Activated naive CD8-positive, alpha-beta T cell treated with anti-CD3 and anti-CD28 coated beads for 36 hours (primary cell): ENCODE results near the gene OVCA2. TPM values are rescaled to one million over a fixed set of nuclear protein-coding genes. Genes with fewer than 3 reads are reported as not detected.

ENCODE experiments used
- DNase-seq: peaks from one replicate; pipeline ENCODE4 v3.0.0; 2021
- H3K27ac Mint-ChIP-seq: one replicate; pipeline ENCODE4 v1.8.0; 2022; ENCODE audit warnings: mild to moderate bottlenecking, moderate library complexity, mixed read lengths
- H3K27me3 Mint-ChIP-seq: one replicate; pipeline ENCODE4 v1.8.0; 2022; ENCODE audit warnings: mild to moderate bottlenecking, mixed read lengths
- H3K36me3 Mint-ChIP-seq: one replicate; pipeline ENCODE4 v1.8.0; 2021; ENCODE audit warnings: mild to moderate bottlenecking, mixed read lengths
- H3K4me1 Mint-ChIP-seq: one replicate; pipeline ENCODE4 v1.8.0; 2021; ENCODE audit warnings: mixed read lengths
- H3K4me3 Mint-ChIP-seq: one replicate; pipeline ENCODE4 v1.8.0; 2022; ENCODE audit warnings: mild to moderate bottlenecking, moderate library complexity, mixed read lengths
- H3K9me3 Mint-ChIP-seq: one replicate; pipeline ENCODE4 v1.8.0; 2022; ENCODE audit warnings: mixed read lengths
- total RNA-seq, 2 experiments: library from RNA; stranded (reverse); gene quantifications; one replicate each; pipeline ENCODE4 v1.2.3, GENCODE V29; 2021

Gene OVCA2
- total RNA-seq, 2 experiments from 2014 or later = 38.4 to 39.0 TPM

DNA sequence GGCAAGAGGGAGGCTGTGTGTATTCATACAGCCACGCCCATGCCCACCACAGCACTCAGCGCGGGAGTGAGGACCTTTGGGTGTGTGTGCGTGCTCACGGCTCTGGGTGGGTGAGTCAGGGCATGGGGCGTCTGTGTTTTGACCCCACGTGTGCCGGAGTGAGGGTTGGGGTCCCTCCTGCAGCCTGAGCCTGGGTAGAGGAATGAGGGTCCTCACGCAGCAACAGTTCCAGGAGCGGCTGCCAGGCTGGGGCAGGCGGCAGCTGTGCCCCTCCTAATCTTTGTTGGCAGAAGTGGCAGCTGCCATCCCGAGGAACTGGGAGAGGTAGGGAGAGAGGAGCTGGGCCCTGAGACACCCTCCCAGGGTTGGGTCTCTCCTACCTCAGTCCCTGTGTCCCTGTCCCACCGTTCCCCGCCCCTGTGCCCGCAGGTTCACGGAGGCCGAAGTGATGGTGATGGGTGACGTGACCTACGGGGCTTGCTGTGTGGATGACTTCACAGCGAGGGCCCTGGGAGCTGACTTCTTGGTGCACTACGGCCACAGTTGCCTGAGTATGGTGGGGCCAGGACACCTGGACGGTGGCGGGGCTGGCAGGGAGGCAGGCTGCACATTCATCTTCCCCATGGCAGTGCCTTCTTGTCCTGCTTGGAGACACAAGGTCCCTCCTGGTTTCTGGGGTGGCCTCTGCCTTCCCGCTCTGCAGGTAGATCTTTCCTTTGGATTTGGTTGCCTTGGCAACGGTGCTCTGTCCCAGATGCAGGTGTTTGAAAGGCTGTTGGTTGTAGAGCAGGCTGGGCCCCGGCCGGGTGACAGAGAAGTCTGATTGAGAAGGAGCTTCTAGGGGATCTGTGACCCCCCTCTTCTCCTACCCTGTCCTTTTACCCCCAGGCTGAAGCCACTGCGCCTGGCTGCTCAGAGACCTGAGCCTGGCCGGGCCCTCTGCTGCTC is 6.0 kb upstream of the OVCA2 start:
- no peak for DNase-seq
- H3K4me3 Mint-ChIP-seq = no peak overlapping the region
- H3K27ac Mint-ChIP-seq = no peak overlapping the region
- H3K9me3 Mint-ChIP-seq = no peaks in the 10 kb centered on the region
- peaks cover 6% of the 10 kb centered on the region for H3K36me3 Mint-ChIP-seq
- H3K27me3 Mint-ChIP-seq = no peaks in the 10 kb centered on the region
- peaks cover 16% of the 10 kb centered on the region for H3K4me1 Mint-ChIP-seq

DNA sequence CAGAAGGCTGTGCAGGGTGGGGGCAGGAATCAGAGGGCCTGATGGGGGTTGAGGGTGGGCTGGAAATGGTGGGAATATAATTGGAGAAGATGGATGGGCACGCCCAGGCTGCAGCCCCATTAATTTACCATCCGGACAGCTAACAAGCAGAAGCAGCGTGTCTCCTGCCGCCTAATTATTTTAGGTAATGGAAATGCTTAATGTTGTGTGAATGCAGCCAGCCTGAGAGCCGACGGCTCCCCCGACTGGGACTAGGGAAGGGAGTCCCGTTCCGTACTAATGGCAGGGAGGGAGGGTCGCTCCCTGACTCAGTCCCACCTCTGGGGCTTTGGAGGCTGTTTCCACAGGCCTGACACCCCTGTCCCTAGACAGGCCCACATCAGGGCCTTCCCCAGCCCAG is 4.7 kb upstream of the OVCA2 start:
- Mint-ChIP-seq H3K27me3 (no peaks in the 10 kb centered on the region), H3K27ac (no peak overlapping the region), H3K4me3 (no peak overlapping the region), H3K9me3 (no peaks in the 10 kb centered on the region), H3K36me3 (peaks cover 10% of the 10 kb centered on the region), H3K4me1 (peaks cover 8% of the 10 kb centered on the region)
- DNase-seq = no peak

DNA sequence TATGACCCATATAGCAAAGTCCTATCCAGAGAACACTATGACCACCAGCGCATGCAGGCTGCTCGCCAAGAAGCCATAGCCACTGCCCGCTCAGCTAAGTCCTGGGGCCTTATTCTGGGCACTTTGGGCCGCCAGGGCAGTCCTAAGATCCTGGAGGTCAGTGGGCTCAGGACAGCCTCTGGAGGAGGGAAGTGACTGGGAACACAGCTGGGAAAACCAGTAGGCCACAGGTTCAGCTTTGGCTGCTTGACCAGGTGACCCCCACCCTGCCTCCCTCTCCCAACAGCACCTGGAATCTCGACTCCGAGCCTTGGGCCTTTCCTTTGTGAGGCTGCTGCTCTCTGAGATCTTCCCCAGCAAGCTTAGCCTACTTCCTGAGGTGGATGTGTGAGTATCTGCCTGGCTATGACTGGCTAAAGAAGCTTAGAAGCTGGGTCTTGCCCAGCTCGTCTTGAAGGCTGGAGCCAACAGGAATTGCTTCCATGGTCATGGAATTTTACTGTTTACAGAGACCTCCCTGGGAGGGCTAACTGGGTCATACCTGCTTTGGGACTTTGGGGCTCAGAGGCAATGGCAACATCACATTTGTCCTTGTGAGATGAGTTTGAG is 1.5 kb upstream of the OVCA2 start:
- Mint-ChIP-seq H3K36me3 (peaks cover 23% of the 10 kb centered on the region), H3K27me3 (no peaks in the 10 kb centered on the region), H3K27ac (no peak overlapping the region), H3K4me1 (peaks cover 15% of the 10 kb centered on the region), H3K9me3 (no peaks in the 10 kb centered on the region), H3K4me3 (no peak overlapping the region)
- DNase-seq = no peak

DNA sequence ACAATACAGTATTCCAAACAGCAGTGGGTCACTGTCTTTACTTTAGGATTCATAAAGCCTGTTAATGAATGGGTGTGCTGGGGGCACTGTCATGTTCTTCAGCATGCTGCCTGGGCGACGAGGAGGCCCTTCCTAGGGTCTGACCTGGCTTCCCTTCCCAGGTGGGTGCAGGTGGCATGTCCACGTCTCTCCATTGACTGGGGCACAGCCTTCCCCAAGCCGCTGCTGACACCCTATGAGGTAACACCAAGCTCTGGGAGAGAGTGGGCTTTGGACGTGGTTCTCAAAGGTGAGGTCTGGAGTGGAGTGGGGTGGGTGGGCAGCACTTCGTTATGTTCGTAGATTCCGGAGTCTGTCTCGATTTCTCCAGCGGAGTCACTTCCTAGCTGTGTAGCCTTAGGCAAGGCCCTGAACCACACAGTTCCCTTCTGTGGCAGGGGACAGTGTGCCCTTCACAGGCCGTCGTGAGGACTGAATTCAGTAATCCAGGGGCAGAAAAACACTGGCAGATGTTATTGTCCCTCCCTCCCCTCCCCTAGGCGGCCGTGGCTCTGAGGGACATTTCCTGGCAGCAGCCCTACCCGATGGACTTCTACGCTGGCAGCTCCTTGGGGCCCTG is 771 bp upstream of the OVCA2 start:
- H3K4me1 Mint-ChIP-seq = peaks cover 15% of the 10 kb centered on the region
- no peak overlapping the region for H3K27ac Mint-ChIP-seq
- H3K9me3 Mint-ChIP-seq = no peaks in the 10 kb centered on the region
- no peaks in the 10 kb centered on the region for H3K27me3 Mint-ChIP-seq
- peak overlapping the region; percentile 90 for H3K4me3 Mint-ChIP-seq
- H3K36me3 Mint-ChIP-seq = peaks cover 23% of the 10 kb centered on the region
- no peak for DNase-seq

DNA sequence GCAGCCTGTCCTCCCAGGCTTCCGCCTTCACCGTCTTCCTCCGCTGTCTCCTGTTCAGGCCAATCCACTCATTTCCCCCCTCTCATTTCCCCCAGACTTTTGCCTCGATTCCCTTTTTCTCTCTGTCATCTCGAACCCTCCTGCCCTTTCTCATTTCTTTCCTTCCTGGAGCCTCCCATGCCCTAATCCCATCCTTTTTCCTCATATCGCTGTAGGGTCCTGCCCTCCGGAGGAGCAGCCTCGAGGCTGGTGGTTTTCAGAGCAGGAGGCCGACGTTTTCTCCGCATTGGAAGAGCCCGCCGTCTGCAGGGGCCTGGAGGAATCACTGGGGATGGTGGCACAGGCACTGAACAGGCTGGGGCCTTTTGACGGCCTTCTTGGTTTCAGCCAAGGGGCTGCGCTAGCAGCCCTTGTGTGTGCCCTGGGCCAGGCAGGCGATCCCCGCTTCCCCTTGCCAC is 597 bp downstream of the OVCA2 start:
- Mint-ChIP-seq H3K27ac (peak overlapping the region; percentile 91), H3K36me3 (peaks cover 20% of the 10 kb centered on the region), H3K27me3 (no peaks in the 10 kb centered on the region), H3K4me3 (peak overlapping the region; percentile 90), H3K4me1 (peaks cover 15% of the 10 kb centered on the region), H3K9me3 (no peaks in the 10 kb centered on the region)
- DNase-seq = no peak

DNA sequence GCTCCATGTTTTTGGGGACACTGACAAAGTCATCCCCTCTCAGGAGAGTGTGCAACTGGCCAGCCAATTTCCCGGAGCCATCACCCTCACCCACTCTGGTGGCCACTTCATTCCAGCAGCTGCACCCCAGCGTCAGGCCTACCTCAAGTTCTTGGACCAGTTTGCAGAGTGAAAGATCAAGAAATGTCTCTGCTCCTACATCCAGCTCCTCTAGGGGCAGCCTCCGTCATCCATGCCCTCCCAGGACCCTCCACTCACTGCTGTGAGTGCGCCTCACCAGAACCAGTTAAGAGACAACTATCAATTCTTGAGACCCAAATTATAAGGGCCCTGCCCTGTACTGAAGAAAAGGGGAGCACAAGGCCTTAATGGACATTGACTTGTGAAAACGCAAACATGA is 1.1 kb downstream of the OVCA2 start:
- Mint-ChIP-seq H3K4me1 (peaks cover 15% of the 10 kb centered on the region), H3K27me3 (no peaks in the 10 kb centered on the region)

DNA sequence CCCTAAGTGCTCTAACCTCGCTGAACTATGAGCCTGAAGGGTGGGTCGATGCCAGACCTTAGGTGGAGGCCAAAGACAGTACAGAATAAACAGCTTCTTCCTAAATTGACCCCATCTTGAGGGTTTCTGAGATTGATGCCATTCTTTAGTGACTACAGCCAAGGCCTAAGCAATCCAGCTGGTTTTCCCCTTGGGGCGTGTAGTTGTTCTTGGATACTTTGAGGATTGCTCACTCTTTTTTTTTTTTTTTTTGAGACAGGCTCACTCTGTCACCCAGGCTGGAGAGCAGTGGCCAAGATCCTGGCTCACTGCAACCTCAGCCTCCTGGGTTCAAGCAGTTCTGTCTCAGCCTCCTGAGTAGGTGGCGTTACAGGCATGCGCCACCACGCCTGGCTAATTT is 2.0 kb downstream of the OVCA2 start:
- H3K36me3 Mint-ChIP-seq = peaks cover 17% of the 10 kb centered on the region
- no peak for DNase-seq

More for the DNA sequence above, 1.1 kb downstream of the OVCA2 start:
- Mint-ChIP-seq H3K9me3 (no peaks in the 10 kb centered on the region), H3K27ac (peak overlapping the region; percentile 91), H3K36me3 (peaks cover 20% of the 10 kb centered on the region), H3K4me3 (peak overlapping the region; percentile 90)
- no peak for DNase-seq

DNA sequence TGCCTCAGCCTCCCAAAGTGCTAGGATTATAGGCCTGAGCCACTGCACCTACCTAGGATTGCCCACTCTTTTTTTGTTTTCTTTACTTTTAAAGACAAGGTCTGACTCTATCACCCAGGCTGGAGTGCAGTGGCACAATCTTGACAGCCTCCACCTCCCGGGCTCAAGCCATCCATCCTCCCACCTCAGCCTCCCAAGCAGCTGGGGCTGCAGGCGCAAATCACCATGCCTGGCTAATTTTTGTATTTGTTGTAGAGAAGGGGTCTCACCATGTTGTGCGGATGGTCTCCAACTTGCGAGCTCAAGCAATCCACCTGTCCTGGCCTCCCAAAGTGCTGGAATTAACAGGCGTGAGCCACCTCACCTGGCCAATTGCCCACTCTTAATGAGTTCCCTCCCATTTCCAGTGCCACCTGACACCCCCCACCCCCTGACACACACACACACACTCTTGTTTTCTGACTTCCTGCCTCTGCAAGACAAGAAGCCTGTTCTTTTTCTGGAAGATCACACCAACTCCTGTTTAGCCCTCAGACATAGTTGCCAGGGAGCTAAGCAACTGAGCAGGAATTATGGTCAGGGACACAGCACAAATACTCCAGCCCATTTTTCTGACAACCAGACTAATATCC is 2.6 kb downstream of the OVCA2 start:
- no peak for DNase-seq
- Mint-ChIP-seq H3K4me3 (no peak overlapping the region), H3K27ac (peak overlapping the region; percentile 3), H3K36me3 (peaks cover 17% of the 10 kb centered on the region), H3K4me1 (peaks cover 26% of the 10 kb centered on the region), H3K9me3 (no peaks in the 10 kb centered on the region), H3K27me3 (peaks cover 12% of the 10 kb centered on the region)

More for the DNA sequence above, 2.0 kb downstream of the OVCA2 start:
- peak overlapping the region; percentile 91 for H3K27ac Mint-ChIP-seq
- peak overlapping the region; percentile 90 for H3K4me3 Mint-ChIP-seq
- peaks cover 20% of the 10 kb centered on the region for H3K4me1 Mint-ChIP-seq
- no peaks in the 10 kb centered on the region for H3K9me3 Mint-ChIP-seq
- H3K27me3 Mint-ChIP-seq = peaks cover 6% of the 10 kb centered on the region

DNA sequence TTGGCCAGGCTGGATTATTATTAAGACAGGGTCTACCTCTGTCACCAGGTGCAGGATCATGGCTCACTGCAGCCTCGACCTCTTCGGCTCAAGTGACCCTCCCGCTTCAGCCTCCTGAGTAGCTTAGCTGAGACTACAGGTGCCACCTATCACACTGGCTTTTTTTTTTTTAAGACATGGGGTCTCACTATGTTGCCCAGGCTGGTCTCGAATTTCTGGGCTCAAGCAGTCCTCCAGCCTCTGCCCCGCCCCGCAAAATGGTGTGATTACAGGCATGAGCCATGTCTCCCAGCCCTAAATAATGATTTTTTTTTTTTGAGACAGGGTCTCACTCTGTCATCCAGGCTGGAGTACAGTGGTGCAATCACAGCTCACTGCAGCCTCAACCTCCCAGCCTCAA is 5.8 kb downstream of the OVCA2 start:
- H3K9me3 Mint-ChIP-seq = no peaks in the 10 kb centered on the region
- no peak for DNase-seq
- H3K4me1 Mint-ChIP-seq = peaks cover 33% of the 10 kb centered on the region
- H3K4me3 Mint-ChIP-seq = no peak overlapping the region
- H3K36me3 Mint-ChIP-seq = peaks cover 10% of the 10 kb centered on the region
- H3K27ac Mint-ChIP-seq = no peak overlapping the region
- peaks cover 21% of the 10 kb centered on the region for H3K27me3 Mint-ChIP-seq

DNA sequence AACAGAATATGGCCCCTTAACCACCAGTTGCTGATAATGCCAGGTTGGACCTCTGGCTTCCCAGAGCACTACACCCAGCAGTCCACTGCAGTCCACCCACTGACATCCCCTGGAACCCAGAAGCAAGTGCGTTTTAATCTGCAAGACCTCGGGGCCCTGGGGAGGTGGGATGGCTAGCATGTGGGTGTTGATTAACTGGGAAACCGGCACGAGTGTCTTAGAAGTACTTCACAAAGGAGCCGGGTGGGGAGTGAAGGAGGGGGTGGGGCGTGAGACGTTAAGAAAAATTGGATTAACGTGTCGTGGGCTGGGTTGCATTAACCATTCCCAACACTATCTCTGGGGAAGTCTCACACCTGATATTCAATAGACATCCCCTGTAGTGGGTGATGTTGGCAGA is 7.0 kb downstream of the OVCA2 start:
- no peak for DNase-seq
- Mint-ChIP-seq H3K9me3 (no peaks in the 10 kb centered on the region), H3K27ac (no peak overlapping the region), H3K4me3 (peak overlapping the region; percentile 73), H3K36me3 (no peaks in the 10 kb centered on the region), H3K4me1 (peaks cover 28% of the 10 kb centered on the region), H3K27me3 (peaks cover 26% of the 10 kb centered on the region)

DNA sequence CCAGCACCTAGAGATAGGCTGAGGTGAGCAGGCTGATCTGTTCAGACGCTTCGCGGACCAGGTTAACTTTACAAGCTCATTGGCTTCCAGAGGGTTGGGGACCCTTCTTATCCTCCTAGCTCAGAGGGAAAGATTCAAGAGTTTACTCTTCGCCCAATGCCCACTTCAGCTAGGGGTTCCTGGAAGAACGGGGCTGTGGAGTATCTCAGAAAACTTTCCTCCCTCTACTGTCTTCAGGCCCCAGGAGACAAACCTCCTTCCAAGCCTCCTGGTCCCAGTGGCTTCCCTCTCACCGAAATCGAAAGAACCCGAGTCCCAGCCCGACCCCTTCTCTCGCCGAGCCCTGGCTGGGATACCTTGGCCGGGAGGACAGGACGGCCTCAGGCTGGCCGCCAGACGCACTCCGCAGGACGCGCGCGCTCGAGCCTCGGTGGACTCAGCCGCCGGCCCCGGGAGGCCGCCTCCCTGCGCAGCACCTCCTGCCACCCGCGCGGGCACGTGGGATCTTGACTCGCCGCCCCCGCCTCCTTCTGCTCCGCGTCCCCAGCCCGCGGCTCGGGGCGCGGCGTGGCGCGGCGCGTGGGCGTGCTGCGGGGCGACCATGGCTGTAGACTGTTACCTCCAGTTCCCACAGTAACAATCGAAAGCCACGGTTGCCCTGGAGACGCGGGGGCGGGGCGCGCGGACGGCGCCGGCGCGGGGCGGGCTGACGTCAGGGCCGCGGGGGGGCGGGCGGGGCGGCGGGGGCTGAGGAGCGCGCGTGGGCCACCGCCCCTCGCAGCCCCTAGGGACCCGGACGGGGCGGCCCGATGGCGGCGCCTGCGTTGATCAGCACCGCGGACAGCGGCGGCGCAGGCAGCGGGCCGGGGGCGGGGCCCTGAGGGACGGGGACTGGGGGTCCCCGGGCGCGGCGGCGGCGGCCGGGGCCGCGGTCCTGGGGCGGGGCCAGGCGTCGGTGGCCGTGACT is 7.8 kb downstream of the OVCA2 start:
- Mint-ChIP-seq H3K36me3 (no peaks in the 10 kb centered on the region), H3K4me3 (peak overlapping the region; percentile 73), H3K27me3 (peaks cover 26% of the 10 kb centered on the region), H3K4me1 (peaks cover 26% of the 10 kb centered on the region), H3K27ac (no peak overlapping the region), H3K9me3 (no peaks in the 10 kb centered on the region)
- DNase-seq = peak; percentile 88

DNA sequence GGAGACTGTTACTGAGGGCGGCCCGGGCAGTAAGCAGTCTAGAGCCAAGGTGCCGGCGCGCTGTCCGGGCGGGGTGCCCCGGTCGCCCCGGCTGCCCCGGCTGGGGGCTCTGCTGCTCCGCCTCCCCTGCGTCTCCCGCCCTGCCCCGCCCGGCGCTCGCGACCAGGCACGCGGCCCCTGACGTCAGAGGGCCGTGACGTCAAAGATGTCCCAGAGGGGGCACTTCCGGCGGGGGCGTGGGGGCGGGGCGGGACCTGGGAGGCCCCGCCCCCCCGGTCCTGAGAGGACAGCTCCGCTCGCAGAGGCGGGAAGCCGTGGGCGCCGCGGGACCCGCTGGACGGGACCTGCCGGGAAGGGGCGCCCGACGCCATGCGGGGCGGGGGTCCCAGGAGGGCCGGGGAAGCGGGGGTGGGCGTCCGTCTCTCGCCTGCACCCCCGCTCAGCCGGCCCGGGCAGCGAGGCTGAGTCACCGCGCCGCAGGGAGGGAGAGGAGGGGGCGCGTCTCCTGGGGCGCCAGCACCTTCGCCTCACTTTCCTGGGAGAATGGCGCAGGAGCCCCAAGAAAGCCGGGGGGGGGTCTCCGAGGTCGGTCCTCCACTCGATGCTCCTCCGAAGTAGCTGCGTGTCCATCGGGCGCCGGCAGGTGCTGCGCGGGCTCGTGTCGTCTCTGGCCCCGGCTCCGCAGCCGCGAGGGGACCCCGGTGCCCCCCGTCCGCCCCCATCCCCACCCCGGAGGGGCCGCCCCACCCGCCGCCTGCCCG is 8.7 kb downstream of the OVCA2 start:
- peaks cover 26% of the 10 kb centered on the region for H3K27me3 Mint-ChIP-seq
- H3K36me3 Mint-ChIP-seq = no peaks in the 10 kb centered on the region
- H3K9me3 Mint-ChIP-seq = no peaks in the 10 kb centered on the region
- H3K4me3 Mint-ChIP-seq = no peak overlapping the region
- peak; percentile 79 for DNase-seq
- H3K4me1 Mint-ChIP-seq = peaks cover 24% of the 10 kb centered on the region
- H3K27ac Mint-ChIP-seq = no peak overlapping the region

DNA sequence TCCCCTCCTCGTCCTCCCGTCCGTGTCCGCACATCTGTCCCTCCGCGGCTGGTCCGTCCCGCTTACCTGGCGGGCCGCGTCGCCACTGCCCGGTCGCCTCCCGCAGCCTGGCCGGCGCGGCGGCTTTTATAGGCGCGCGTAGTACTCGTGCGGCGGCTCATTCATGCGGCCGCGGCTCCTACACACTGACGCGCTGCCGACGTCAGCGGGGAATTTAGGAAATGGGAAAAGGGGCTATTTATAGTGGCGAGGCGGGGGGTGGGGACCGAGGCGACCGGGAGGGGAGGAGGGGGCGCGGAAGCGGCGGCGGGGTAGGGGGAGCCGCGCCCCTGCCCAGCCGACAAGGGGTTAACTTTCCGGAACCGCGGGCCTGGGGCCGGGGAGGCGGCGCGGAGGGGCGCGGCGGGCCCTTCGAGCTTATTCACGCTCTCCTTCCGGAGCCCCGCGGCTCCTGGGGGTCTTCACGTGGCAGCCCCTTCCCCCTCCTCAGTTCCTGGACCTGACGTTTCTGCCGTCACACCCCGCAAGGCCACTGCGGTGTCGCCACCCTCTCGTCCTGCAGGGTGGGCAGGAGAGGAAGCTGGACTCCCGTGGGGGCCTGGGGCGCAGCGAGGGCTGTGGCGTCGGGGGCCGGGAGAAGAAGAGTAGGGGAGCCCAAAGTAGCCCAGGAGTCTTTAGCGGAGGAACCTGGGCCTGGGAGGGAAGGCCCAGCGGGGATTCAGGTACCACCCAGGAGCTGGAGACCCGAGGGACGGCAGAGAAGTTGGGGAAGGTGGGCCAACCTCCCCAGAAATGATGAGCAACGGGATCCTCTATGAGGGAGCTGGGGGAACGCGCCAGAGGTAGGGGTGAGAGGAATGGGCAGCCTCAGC is 9.5 kb downstream of the OVCA2 start:
- H3K27ac Mint-ChIP-seq = no peak overlapping the region
- H3K4me1 Mint-ChIP-seq = peaks cover 24% of the 10 kb centered on the region
- H3K27me3 Mint-ChIP-seq = peaks cover 26% of the 10 kb centered on the region
- DNase-seq = no peak
- H3K9me3 Mint-ChIP-seq = no peaks in the 10 kb centered on the region
- peaks cover 2% of the 10 kb centered on the region for H3K36me3 Mint-ChIP-seq
- peak overlapping the region; percentile 43 for H3K4me3 Mint-ChIP-seq
